Measurements from ENCODE around the gene P2RY14. TPM values are rescaled to one million over a fixed set of nuclear protein-coding genes. Genes with fewer than 3 reads are reported as not detected.

The P2RY14 gene
- polyA plus RNA-seq, 1 donor (not counting 4 experiments of a cell fraction or from before 2014, with no cell fraction given): not detected

DNA sequence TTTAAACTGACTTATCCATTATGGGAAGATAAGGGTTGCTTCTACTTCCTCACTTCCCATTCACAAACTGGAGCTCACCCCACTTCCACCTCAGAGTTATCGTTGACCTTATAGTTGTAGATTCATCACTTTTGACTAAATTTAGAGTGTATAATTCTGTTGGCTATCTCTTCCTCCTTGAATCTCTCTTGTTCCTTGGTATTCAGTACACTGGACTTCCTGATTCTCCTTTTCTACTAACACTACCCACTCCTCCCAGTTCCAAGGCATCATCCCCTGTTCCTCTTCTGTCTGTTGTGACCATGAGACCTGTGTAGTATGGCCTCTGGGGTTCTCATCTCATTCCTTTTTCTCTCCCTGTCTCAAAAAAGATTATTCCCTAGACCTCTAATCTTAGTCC is 44.2 kb upstream of the P2RY14 start:
- peaks cover 34% of the 10 kb centered on the region for H3K4me1 ChIP-seq (ENCODE audit: control insufficient read depth, extremely low read depth, insufficient read depth, low read length)
- no peaks in the 10 kb centered on the region for H3K79me2 ChIP-seq (ENCODE audit: control insufficient read depth, insufficient read depth, low read length)
- dilution Hi-C loops (cut with MboI; ENCODE audit: extremely low pct_ligation_motif_present, low sequenced_read_pairs): no loop called here
- no peaks in the 10 kb centered on the region for H3K36me3 ChIP-seq (ENCODE audit: control insufficient read depth in 2 of 2, extremely low read depth in 1 of 2, insufficient read depth in 2 of 2, low read length in 2 of 2)
- TF ChIP-seq, protein P1, sequence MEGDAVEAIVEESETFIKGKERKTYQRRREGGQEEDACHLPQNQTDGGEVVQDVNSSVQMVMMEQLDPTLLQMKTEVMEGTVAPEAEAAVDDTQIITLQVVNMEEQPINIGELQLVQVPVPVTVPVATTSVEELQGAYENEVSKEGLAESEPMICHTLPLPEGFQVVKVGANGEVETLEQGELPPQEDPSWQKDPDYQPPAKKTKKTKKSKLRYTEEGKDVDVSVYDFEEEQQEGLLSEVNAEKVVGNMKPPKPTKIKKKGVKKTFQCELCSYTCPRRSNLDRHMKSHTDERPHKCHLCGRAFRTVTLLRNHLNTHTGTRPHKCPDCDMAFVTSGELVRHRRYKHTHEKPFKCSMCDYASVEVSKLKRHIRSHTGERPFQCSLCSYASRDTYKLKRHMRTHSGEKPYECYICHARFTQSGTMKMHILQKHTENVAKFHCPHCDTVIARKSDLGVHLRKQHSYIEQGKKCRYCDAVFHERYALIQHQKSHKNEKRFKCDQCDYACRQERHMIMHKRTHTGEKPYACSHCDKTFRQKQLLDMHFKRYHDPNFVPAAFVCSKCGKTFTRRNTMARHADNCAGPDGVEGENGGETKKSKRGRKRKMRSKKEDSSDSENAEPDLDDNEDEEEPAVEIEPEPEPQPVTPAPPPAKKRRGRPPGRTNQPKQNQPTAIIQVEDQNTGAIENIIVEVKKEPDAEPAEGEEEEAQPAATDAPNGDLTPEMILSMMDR (optimal IDR thresholded peaks at IDR 0.05 in 1 of 3, IDR thresholded peaks at IDR 0.05 in 1 of 3, conservative IDR thresholded peaks at IDR 0.05 in 1 of 3; ENCODE audit: extremely low read depth in 1 of 3, insufficient read depth in 2 of 3, low read length in 3 of 3): no peak
- TF ChIP-seq EZH2 (IDR thresholded peaks at IDR 0.05; ENCODE audit: low read length): no peak
- no peak overlapping the region for H3K9ac ChIP-seq (ENCODE audit: control insufficient read depth, extremely low read depth, insufficient read depth, low read length)
- DNase-seq (ENCODE audit: low read depth, low spot score) (no peak), FAIRE-seq (no peak)
- H3K27me3 ChIP-seq (ENCODE audit: control insufficient read depth, extremely low read depth, insufficient read depth, low read length): no peaks in the 10 kb centered on the region
- H3K9me1 ChIP-seq (ENCODE audit: control insufficient read depth, extremely low read depth, insufficient read depth, low read length): no peaks in the 10 kb centered on the region
- no peak overlapping the region for H2AFZ ChIP-seq (ENCODE audit: control insufficient read depth, low read length)
- H4K20me1 ChIP-seq (ENCODE audit: control insufficient read depth, extremely low read depth, insufficient read depth, low read length): no peaks in the 10 kb centered on the region
- no peak overlapping the region for H3K27ac ChIP-seq (ENCODE audit: control insufficient read depth, insufficient read depth, low read length)
- H3K4me2 ChIP-seq (ENCODE audit: control insufficient read depth, extremely low read depth, insufficient read depth, low read depth, low read length): no peak overlapping the region
- H3K4me3 ChIP-seq (ENCODE audit: control insufficient read depth in 2 of 3, extremely low read depth in 1 of 3, insufficient read depth in 2 of 3, low read depth in 1 of 3, low read length in 3 of 3): no peak overlapping the region
- H3K9me3 ChIP-seq (ENCODE audit: control insufficient read depth, low read depth, low read length): no peaks in the 10 kb centered on the region

DNA sequence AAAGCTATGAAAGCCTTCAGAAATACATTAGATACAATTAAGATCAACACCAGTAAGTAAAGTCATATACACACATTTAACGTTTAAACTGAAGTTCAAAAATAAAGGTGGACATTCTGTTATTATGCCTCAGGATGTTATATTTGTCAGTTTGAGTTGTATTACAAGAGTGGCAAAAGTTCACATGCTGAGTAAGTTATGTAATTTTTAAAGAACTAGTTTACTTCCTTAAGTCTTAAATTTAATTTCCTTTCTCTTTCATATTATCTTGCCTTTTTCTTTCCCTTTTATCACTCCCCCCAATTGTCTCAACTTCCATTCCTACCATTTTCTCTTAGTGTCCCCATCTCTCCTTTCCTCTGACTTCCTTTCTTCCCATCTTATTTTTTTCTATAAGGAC is 43.2 kb upstream of the P2RY14 start:
- Histone ChIP-seq H3K36me3 (ENCODE audit: control insufficient read depth in 2 of 2, extremely low read depth in 1 of 2, insufficient read depth in 2 of 2, low read length in 2 of 2) (no peaks in the 10 kb centered on the region), H3K9me3 (ENCODE audit: control insufficient read depth, low read depth, low read length) (no peaks in the 10 kb centered on the region), H3K27ac (ENCODE audit: control insufficient read depth, insufficient read depth, low read length) (no peak overlapping the region), H3K79me2 (ENCODE audit: control insufficient read depth, insufficient read depth, low read length) (peaks cover under 1% of the 10 kb centered on the region), H4K20me1 (ENCODE audit: control insufficient read depth, extremely low read depth, insufficient read depth, low read length) (no peaks in the 10 kb centered on the region), H3K4me1 (ENCODE audit: control insufficient read depth, extremely low read depth, insufficient read depth, low read length) (peaks cover 37% of the 10 kb centered on the region), H3K4me2 (ENCODE audit: control insufficient read depth, extremely low read depth, insufficient read depth, low read depth, low read length) (no peak overlapping the region), H2AFZ (ENCODE audit: control insufficient read depth, low read length) (no peak overlapping the region), H3K4me3 (ENCODE audit: control insufficient read depth in 2 of 3, extremely low read depth in 1 of 3, insufficient read depth in 2 of 3, low read depth in 1 of 3, low read length in 3 of 3) (no peak overlapping the region), H3K9ac (ENCODE audit: control insufficient read depth, extremely low read depth, insufficient read depth, low read length) (no peak overlapping the region), H3K27me3 (ENCODE audit: control insufficient read depth, extremely low read depth, insufficient read depth, low read length) (no peaks in the 10 kb centered on the region), H3K9me1 (ENCODE audit: control insufficient read depth, extremely low read depth, insufficient read depth, low read length) (no peaks in the 10 kb centered on the region)
- dilution Hi-C loops (cut with MboI; ENCODE audit: extremely low pct_ligation_motif_present, low sequenced_read_pairs): no loop called here
- FAIRE-seq (no peak), DNase-seq (ENCODE audit: low read depth, low spot score) (no peak)
- no peak for TF ChIP-seq EZH2 (IDR thresholded peaks at IDR 0.05; ENCODE audit: low read length)
- TF ChIP-seq, protein P1 (optimal IDR thresholded peaks at IDR 0.05 in 1 of 3, IDR thresholded peaks at IDR 0.05 in 1 of 3, conservative IDR thresholded peaks at IDR 0.05 in 1 of 3; ENCODE audit: extremely low read depth in 1 of 3, insufficient read depth in 2 of 3, low read length in 3 of 3): no peak
